Measurements from ENCODE around the gene NCKAP5.
"Not testable (repeated sequence)": the region's sequence is repeated elsewhere in the genome, so short reads cannot be mapped to it uniquely, and the experiment has no call there.

Gene NCKAP5

DNA sequence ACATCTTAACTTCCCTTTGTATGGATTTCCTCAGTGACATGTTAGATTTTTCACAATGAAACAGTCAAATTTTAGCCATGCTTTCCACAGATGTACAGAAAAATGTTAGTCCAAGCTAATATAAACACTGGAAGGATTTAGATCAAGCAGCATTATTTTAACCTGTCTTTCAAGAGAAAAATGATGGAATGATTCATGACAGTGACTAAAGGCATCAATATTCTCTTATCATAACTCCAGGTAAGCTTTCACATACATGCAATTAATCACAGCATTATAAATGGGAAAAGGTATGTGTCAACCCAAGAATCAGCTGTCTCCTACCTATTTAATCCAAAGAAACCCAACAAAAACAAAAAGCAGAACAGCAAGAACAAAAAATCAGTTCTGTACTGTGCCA, 92.7 kb downstream of the NCKAP5 start:
- Histone ChIP-seq H3K9me3 (ENCODE audit: control insufficient read depth, low read length) (no peaks in the 10 kb centered on the region), H3K27me3 (ENCODE audit: control insufficient read depth, insufficient read depth, low read length, poor library complexity, severe bottlenecking) (no peaks in the 10 kb centered on the region), H3K4me1 (ENCODE audit: control insufficient read depth, insufficient read depth, low read length) (no peaks in the 10 kb centered on the region), H3K36me3 (ENCODE audit: control insufficient read depth, insufficient read depth, low read length) (no peaks in the 10 kb centered on the region), H3K4me3 (ENCODE audit: insufficient read depth, low read depth, low read length) (no peak overlapping the region), H3K27ac (ENCODE audit: insufficient read depth, low read depth, low read length, poor library complexity, severe bottlenecking) (no peak overlapping the region)

DNA sequence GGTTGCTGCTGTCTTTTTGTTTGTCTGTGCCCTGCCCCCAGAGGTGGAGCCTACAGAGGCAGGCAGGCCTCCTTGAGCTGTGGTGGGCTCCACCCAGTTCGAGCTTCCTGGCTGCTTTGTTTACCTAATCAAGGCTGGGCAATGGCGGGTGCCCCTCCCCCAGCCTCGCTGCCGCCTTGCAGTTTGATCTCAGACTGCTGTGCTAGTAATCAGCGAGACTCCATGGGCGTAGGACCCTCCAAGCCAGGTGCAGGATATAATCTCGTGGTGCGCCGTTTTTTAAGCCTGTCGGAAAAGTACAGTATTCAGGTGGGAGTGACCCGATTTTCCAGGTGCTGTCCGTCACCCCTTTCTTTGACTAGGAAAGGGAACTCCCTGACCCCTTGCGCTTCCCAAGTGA, 97.8 kb downstream of the NCKAP5 start:
- not testable (repeated sequence) for H3K4me3 ChIP-seq (ENCODE audit: insufficient read depth, low read depth, low read length); H3K4me1 ChIP-seq (ENCODE audit: control insufficient read depth, insufficient read depth, low read length); H3K27me3 ChIP-seq (ENCODE audit: control insufficient read depth, insufficient read depth, low read length, poor library complexity, severe bottlenecking); H3K9me3 ChIP-seq (ENCODE audit: control insufficient read depth, low read length); H3K27ac ChIP-seq (ENCODE audit: insufficient read depth, low read depth, low read length, poor library complexity, severe bottlenecking); H3K36me3 ChIP-seq (ENCODE audit: control insufficient read depth, insufficient read depth, low read length)
- WGBS, 2 experiments: 66 to 75% methylated on average over 11 to 13 of the region's 13 CpGs

DNA sequence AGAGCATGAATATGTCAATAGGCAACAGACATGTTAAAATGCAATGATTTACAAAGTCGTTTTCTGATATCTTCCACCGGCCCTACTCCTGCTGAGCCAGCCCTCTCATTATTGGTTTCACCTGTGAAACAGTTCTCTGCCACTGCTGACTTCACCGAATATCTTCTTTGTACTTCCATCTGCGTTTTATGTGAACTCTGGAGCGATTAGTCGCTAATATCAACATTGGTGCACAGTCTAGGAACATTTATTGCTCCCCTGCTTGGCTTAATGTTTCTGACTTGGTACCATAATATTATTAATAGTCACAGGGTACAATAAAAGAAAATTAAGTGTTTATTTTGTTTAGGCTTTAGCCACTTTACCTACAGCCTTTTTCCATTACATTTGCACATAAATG, 105.5 kb downstream of the NCKAP5 start:
- Histone ChIP-seq H3K4me3 (ENCODE audit: insufficient read depth, low read depth, low read length) (no peak overlapping the region), H3K4me1 (ENCODE audit: control insufficient read depth, insufficient read depth, low read length) (no peaks in the 10 kb centered on the region), H3K9me3 (ENCODE audit: control insufficient read depth, low read length) (no peaks in the 10 kb centered on the region), H3K27me3 (ENCODE audit: control insufficient read depth, insufficient read depth, low read length, poor library complexity, severe bottlenecking) (no peaks in the 10 kb centered on the region), H3K27ac (ENCODE audit: insufficient read depth, low read depth, low read length, poor library complexity, severe bottlenecking) (no peak overlapping the region), H3K36me3 (ENCODE audit: control insufficient read depth, insufficient read depth, low read length) (no peaks in the 10 kb centered on the region)
- 93 to 98% methylated on average over 6 of the region's 6 CpGs for WGBS, 2 experiments

DNA sequence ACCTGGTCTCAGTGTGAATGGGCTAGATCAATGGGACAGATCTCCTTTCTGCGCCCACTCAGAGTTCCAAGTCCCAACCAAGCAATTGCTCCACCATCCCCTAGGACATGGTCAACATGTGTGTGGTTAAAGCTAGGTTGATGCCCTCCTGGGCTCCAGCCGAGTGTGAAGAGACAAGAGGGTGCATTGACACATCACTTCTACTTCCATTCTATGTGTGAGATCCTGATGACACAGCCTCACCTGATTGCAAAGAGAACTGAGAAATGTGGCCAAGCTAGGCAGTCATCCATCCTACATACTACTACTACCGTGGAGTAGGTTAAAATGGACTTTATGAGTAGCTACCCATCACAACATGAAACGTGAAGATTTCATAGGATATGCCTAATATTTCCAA, 106.8 kb downstream of the NCKAP5 start:
- Histone ChIP-seq H3K4me1 (ENCODE audit: control insufficient read depth, insufficient read depth, low read length) (no peaks in the 10 kb centered on the region), H3K9me3 (ENCODE audit: control insufficient read depth, low read length) (no peaks in the 10 kb centered on the region), H3K4me3 (ENCODE audit: insufficient read depth, low read depth, low read length) (no peak overlapping the region), H3K36me3 (ENCODE audit: control insufficient read depth, insufficient read depth, low read length) (no peaks in the 10 kb centered on the region), H3K27me3 (ENCODE audit: control insufficient read depth, insufficient read depth, low read length, poor library complexity, severe bottlenecking) (no peaks in the 10 kb centered on the region), H3K27ac (ENCODE audit: insufficient read depth, low read depth, low read length, poor library complexity, severe bottlenecking) (no peak overlapping the region)
- 96 to 98% methylated on average over 4 of the region's 4 CpGs for WGBS, 2 experiments

DNA sequence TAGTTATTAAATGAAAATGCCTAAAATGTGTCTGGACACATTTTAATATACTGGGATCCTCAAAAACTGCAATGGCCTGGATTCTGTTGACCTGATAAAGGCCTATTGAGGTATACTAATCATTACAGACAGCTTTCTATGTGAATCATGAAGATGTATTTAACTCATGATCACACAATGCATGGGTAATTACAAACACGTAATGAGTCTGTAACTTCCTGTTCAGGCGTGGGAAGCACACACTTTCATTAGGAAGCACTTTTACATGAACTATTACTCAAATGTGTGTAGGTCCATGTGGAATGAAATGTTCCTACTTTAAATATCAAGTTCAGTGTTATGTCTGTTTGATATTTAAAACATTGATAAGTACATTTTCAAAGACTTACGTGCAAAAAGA, 108.7 kb downstream of the NCKAP5 start:
- no peak overlapping the region for H3K27ac ChIP-seq (ENCODE audit: insufficient read depth, low read depth, low read length, poor library complexity, severe bottlenecking)
- no peaks in the 10 kb centered on the region for H3K9me3 ChIP-seq (ENCODE audit: control insufficient read depth, low read length)
- WGBS, 2 experiments: 92 to 100% methylated on average over 2 to 3 of the region's 3 CpGs
- no peak overlapping the region for H3K4me3 ChIP-seq (ENCODE audit: insufficient read depth, low read depth, low read length)
- H3K36me3 ChIP-seq (ENCODE audit: control insufficient read depth, insufficient read depth, low read length): no peaks in the 10 kb centered on the region
- no peaks in the 10 kb centered on the region for H3K27me3 ChIP-seq (ENCODE audit: control insufficient read depth, insufficient read depth, low read length, poor library complexity, severe bottlenecking)
- H3K4me1 ChIP-seq (ENCODE audit: control insufficient read depth, insufficient read depth, low read length): no peaks in the 10 kb centered on the region

DNA sequence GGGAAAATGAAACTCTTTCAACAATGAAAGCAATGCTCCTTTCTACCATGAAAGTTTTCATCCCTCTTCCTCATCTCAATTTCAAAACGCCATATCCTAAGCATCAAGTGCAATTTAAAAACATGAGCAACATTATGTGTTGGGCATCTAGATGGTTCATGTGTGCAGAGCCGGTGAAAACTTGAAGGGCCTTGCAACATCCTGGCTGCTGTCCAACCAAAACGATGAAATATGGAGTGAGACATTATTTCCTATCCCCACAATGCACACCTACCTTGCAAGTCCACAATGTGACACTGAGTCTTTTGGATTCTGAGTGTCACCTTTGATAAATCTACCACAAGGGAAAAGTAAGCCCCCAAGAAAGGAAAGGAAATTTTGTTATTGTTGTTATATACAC, 110.0 kb downstream of the NCKAP5 start:
- Histone ChIP-seq H3K9me3 (ENCODE audit: control insufficient read depth, low read length) (no peaks in the 10 kb centered on the region), H3K27ac (ENCODE audit: insufficient read depth, low read depth, low read length, poor library complexity, severe bottlenecking) (no peak overlapping the region), H3K36me3 (ENCODE audit: control insufficient read depth, insufficient read depth, low read length) (no peaks in the 10 kb centered on the region), H3K27me3 (ENCODE audit: control insufficient read depth, insufficient read depth, low read length, poor library complexity, severe bottlenecking) (no peaks in the 10 kb centered on the region), H3K4me3 (ENCODE audit: insufficient read depth, low read depth, low read length) (no peak overlapping the region), H3K4me1 (ENCODE audit: control insufficient read depth, insufficient read depth, low read length) (no peaks in the 10 kb centered on the region)
- WGBS, 2 experiments: 89 to 91% methylated on average over 3 of the region's 3 CpGs

DNA sequence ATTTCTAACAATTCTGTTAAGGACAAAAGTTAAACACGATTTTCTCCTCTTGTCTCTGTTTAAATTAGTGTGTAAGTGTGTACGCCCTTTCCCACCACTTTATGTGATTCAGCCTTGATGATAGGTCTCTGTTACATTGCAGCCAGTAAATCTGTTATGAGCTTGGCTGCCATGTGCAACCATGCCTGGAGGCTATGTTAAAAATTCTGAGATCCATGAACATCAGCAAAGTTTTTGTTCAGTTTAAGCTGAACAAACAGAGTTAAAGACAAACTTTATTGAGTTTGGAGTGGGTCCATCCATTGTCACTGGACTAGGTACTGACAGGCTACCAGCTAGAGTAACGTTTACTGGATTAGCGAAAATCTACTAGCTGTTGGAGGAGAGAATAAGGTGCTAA, 110.4 kb downstream of the NCKAP5 start:
- H3K36me3 ChIP-seq (ENCODE audit: control insufficient read depth, insufficient read depth, low read length): no peaks in the 10 kb centered on the region
- H3K4me1 ChIP-seq (ENCODE audit: control insufficient read depth, insufficient read depth, low read length): no peaks in the 10 kb centered on the region
- no peak overlapping the region for H3K4me3 ChIP-seq (ENCODE audit: insufficient read depth, low read depth, low read length)
- WGBS, 2 experiments: 93 to 96% methylated on average over 4 of the region's 4 CpGs
- no peak overlapping the region for H3K27ac ChIP-seq (ENCODE audit: insufficient read depth, low read depth, low read length, poor library complexity, severe bottlenecking)
- no peaks in the 10 kb centered on the region for H3K27me3 ChIP-seq (ENCODE audit: control insufficient read depth, insufficient read depth, low read length, poor library complexity, severe bottlenecking)
- H3K9me3 ChIP-seq (ENCODE audit: control insufficient read depth, low read length): no peaks in the 10 kb centered on the region

DNA sequence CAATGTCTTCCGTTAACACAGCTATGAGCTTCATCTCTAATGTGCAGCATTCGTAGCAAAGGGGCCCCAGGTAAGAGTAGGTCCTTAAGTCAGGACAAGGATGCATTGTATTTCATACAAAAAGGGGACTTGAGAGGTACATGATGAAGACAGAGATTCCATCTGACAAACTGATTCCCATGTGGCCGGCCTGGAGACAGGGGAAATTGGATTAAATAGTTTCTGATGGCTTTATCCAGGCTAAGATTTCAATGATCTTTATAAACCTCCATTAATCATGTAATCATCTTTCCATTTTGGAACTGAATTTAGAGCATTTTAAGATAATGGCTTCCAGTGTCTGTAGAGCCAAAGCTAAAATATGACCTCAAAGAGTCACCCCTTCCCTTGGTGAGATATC, 111.3 kb downstream of the NCKAP5 start:
- Histone ChIP-seq H3K36me3 (ENCODE audit: control insufficient read depth, insufficient read depth, low read length) (no peaks in the 10 kb centered on the region), H3K27me3 (ENCODE audit: control insufficient read depth, insufficient read depth, low read length, poor library complexity, severe bottlenecking) (no peaks in the 10 kb centered on the region), H3K4me3 (ENCODE audit: insufficient read depth, low read depth, low read length) (no peak overlapping the region), H3K4me1 (ENCODE audit: control insufficient read depth, insufficient read depth, low read length) (no peaks in the 10 kb centered on the region), H3K27ac (ENCODE audit: insufficient read depth, low read depth, low read length, poor library complexity, severe bottlenecking) (no peak overlapping the region), H3K9me3 (ENCODE audit: control insufficient read depth, low read length) (no peaks in the 10 kb centered on the region)
- WGBS, 2 experiments: 93 to 95% methylated on average over 2 to 3 of the region's 3 CpGs

DNA sequence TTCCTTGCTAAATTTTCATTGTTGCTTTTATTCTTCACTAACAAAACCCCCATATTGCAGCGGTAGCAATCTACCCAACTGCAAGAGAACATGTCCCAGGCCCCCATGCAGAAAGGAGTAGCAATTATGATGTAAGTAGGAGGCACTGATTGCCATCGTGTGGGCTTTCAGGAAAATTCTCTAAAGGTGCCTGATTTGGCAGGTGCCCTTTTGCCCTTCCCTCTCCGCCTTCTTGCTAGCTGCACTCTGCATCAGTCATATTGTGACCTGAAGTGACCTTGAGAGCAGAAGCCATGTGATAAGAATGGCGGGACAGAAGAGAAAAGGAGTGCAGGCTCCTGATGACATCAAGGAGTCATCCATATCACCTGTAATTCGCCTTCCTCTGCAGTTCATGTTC, 112.1 kb downstream of the NCKAP5 start:
- WGBS, 2 experiments: 91 to 94% methylated on average over 5 of the region's 5 CpGs
- H3K4me1 ChIP-seq (ENCODE audit: control insufficient read depth, insufficient read depth, low read length): no peaks in the 10 kb centered on the region

DNA sequence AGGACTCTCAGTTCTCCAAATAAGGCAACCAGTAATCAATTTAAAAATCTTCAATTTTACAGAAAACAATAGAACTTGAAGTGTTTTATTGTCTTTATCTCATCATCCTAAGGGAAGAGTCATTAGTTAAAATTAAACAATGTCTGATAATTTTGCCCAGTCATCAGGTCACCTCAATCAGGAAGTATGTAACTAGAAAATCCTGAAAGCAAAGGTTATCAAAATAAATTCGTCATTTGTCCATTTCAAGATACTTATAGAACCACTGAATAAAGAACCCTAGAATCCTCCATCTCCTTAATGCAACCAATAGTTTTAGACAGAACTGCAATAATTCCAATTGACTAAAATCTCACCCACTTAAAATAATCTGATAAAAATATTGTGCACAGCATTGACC, 115.2 kb downstream of the NCKAP5 start:
- Histone ChIP-seq H3K27ac (ENCODE audit: insufficient read depth, low read depth, low read length, poor library complexity, severe bottlenecking) (no peak overlapping the region), H3K9me3 (ENCODE audit: control insufficient read depth, low read length) (no peaks in the 10 kb centered on the region), H3K4me1 (ENCODE audit: control insufficient read depth, insufficient read depth, low read length) (no peaks in the 10 kb centered on the region), H3K4me3 (ENCODE audit: insufficient read depth, low read depth, low read length) (no peak overlapping the region), H3K27me3 (ENCODE audit: control insufficient read depth, insufficient read depth, low read length, poor library complexity, severe bottlenecking) (no peaks in the 10 kb centered on the region), H3K36me3 (ENCODE audit: control insufficient read depth, insufficient read depth, low read length) (no peaks in the 10 kb centered on the region)
- WGBS, 2 experiments: 88 to 96% methylated on average over 1 of the region's 1 CpG

More for the DNA sequence above, 112.1 kb downstream of the NCKAP5 start:
- H3K27ac ChIP-seq (ENCODE audit: insufficient read depth, low read depth, low read length, poor library complexity, severe bottlenecking): no peak overlapping the region
- H3K27me3 ChIP-seq (ENCODE audit: control insufficient read depth, insufficient read depth, low read length, poor library complexity, severe bottlenecking): no peaks in the 10 kb centered on the region
- H3K9me3 ChIP-seq (ENCODE audit: control insufficient read depth, low read length): no peaks in the 10 kb centered on the region
- no peak overlapping the region for H3K4me3 ChIP-seq (ENCODE audit: insufficient read depth, low read depth, low read length)
- no peaks in the 10 kb centered on the region for H3K36me3 ChIP-seq (ENCODE audit: control insufficient read depth, insufficient read depth, low read length)

DNA sequence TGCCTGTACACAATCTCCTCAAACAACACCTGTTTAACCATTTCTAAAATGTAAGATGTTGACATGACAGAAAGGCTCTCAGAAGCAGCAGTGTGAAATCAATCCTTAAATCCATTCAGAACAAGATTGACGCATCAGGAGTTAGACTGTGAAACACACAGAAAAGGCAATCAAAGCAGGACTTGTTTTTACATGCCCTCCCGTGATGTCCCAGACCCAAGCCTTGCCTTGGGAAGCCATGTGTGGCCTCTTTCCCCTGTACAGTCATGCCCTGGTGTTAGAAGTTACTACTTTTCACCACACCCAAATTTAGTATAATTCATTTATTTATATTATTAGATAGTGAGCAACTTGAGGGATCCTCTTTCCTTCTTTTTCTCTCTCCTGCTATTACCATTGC, 115.7 kb downstream of the NCKAP5 start:
- WGBS, 2 experiments: 92% methylated on average over 2 of the region's 2 CpGs
- Histone ChIP-seq H3K27ac (ENCODE audit: insufficient read depth, low read depth, low read length, poor library complexity, severe bottlenecking) (no peak overlapping the region), H3K36me3 (ENCODE audit: control insufficient read depth, insufficient read depth, low read length) (no peaks in the 10 kb centered on the region), H3K27me3 (ENCODE audit: control insufficient read depth, insufficient read depth, low read length, poor library complexity, severe bottlenecking) (no peaks in the 10 kb centered on the region), H3K9me3 (ENCODE audit: control insufficient read depth, low read length) (no peaks in the 10 kb centered on the region), H3K4me1 (ENCODE audit: control insufficient read depth, insufficient read depth, low read length) (no peaks in the 10 kb centered on the region), H3K4me3 (ENCODE audit: insufficient read depth, low read depth, low read length) (no peak overlapping the region)
